Measurements from ENCODE around the gene TSPAN4.

TSPAN4 gene

DNA sequence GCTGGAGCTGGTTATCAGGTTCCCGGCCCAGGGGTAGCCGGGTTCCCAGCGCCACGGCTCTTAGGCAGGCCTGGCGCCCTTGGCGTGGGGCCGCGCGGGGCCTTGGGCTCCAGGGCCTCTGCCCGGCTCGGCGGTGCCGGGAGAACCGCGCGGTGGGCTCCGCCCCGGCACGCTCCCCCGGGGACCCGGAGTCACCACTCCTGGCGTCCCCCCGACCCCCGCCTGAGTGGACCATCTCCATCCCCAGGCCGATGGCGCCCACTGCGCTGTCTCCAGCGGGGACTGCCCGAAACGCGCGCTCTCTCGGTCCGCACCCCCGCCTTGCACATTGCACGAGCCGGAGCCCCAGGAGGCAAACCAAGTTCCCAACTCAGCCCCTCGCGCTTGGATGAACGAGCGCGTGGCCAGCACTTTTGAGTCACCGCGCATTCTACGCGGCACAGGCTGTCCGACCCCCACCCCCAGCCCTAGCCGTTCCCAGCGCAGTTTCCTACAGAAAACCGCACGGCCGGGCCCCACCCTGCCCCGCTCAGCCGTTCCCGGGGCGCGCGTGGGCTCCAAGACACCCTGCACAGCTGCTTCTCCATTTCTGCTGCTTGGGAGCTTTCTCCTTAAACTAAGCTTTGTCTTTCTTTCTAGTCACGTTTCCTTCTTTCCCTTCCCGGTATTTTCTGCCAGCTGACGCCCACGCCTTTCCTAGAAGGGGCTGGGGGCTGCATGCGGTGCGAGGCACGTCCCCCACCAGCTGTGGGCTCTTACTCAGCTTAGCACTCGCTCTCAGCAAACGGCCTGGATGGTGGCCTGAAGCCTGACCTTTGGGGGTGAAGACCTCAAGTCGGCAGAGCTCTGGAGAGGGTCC, 68.6 kb downstream of the TSPAN4 start:
- DNase-seq (ENCODE audit: low read depth): no peak

DNA sequence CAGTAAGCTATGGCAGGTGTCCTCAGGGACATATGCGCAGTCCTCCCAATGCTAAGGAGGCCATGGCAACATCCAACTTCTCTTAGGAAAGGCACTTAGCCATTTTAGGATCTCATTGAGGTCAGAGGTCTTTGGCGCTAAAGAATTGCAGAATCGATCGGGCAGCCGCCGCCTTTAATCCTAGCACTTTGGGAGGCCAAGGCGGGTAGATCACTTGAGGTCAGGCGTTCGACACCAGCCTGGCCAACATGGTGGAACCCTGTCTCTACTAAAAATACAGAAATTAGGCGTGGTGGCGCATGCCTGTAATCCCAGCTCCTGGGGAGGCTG, 69.2 kb downstream of the TSPAN4 start:
- DNase-seq (ENCODE audit: low read depth): no peak

- DNase-seq (ENCODE audit: low read depth): no peak
These were observed 69.6 kb downstream of the TSPAN4 start for GRCh38 chr11:912266-912665.

DNA sequence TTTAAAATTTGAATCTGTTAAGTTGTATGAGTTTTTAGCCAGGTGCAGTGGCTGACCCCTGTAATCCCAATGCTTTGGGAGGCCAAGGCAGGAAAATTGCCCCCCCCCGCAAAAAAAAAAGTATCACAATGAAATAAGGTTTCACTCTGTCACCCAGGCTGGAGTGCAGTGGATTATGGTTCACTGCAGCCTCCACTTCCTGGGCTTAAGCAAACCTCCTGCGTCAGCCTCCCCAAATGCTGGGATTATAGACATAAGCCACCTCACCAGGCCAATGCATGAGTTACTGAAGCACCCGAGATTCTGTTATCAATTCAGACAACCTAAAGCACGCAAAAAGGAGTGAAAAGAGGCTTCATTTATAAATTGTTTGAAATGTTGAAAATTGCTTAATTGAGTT, 70.4 kb downstream of the TSPAN4 start:
- no peak for DNase-seq (ENCODE audit: low read depth)

GRCh38 chr11:914204-914603, 71.6 kb downstream of the TSPAN4 start:
- no peak for DNase-seq (ENCODE audit: low read depth)

- DNase-seq (ENCODE audit: low read depth): no peak
These were observed 72.3 kb downstream of the TSPAN4 start for GRCh38 chr11:914747-915501.

Measured in T-helper 22 cell (primary cell).